Kidney (tissue), 14 donors: Measurements from ENCODE around the gene BTBD2. TPM values are rescaled to one million over a fixed set of nuclear protein-coding genes. Genes with fewer than 3 reads are reported as not detected.
A peak's percentile ranks its signal among the peaks of the same experiment; 100 is the strongest.

Experiments
- DNase-seq, 5 donors: peaks; one replicate each; pipeline ENCODE4 v3.0.0-alpha.2; 2013 to 2020
- FAIRE-seq: peaks from 2 replicates; lab custom pipeline; 2012; peaks lifted over from hg19 to GRCh38; lab: Jason Lieb, UNC
- H3K27ac ChIP-seq, 2 donors: one replicate each; pipeline ENCODE4 v1.7.0; 2013; ENCODE audit warnings: low read depth in 2 of 2, low read length in 2 of 2, inconsistent platforms in 1 of 2
- H3K27me3 ChIP-seq: one replicate; pipeline ENCODE4 v1.7.1; 2013; ENCODE audit warnings: low read length, inconsistent platforms; ENCODE audit not compliant: control insufficient read depth, insufficient read depth
- H3K36me3 ChIP-seq, 3 donors: one replicate each; pipeline versions ENCODE4 v1.7.0 to v1.7.1; 2013; ENCODE audit warnings: low read length in 3 of 3, control low read depth in 1 of 3, inconsistent platforms in 1 of 3; ENCODE audit not compliant: insufficient read depth in 3 of 3, control insufficient read depth in 2 of 3
- H3K4me1 ChIP-seq, 3 donors: one replicate each; pipeline versions ENCODE4 v1.7.0 to v1.7.1; 2013; ENCODE audit warnings: low read length in 3 of 3, inconsistent platforms in 1 of 3, low read depth in 1 of 3; ENCODE audit not compliant: control insufficient read depth in 2 of 3, insufficient read depth in 2 of 3
- H3K4me3 ChIP-seq, 3 donors: one replicate each; pipeline versions ENCODE4 v1.7.0 to v1.8.1; 2013; ENCODE audit warnings: low read length in 3 of 3, control low read depth in 1 of 3, inconsistent platforms in 1 of 3
- H3K9ac ChIP-seq, 3 donors: one replicate each; pipeline versions ENCODE4 v1.7.0 to v1.7.1; 2013; ENCODE audit warnings: low read length in 3 of 3, control low read depth in 1 of 3, inconsistent platforms in 1 of 3
- H3K9me3 ChIP-seq, 3 donors: one replicate each; pipeline versions ENCODE4 v1.7.0 to v1.7.1; 2013; ENCODE audit warnings: low read length in 3 of 3, control low read depth in 1 of 3, inconsistent platforms in 1 of 3; ENCODE audit not compliant: control insufficient read depth in 2 of 3, insufficient read depth in 1 of 3
- intact Hi-C: fragments of 100-400 bp; cut with DNase I; formaldehyde crosslinking; loops from one replicate; pipeline ENCODE4 v1.11.1; 2022
- polyA plus RNA-seq: library from polyadenylated mRNA; stranded (reverse); fragments of 350-450 nt; fragmentation: Illumina TruSeq; extraction: RNeasy Lipid Tissue Mini Kit (QIAGEN cat#74804); gene quantifications from one replicate; pipeline ENCODE4 v1.2.3, GENCODE V29; 2014; ENCODE audit warnings: low read depth, low replicate concordance; ENCODE audit not compliant: insufficient read depth
- total RNA-seq: library from RNA; stranded (reverse); fragmentation: NEBNext Ultra II Directional; extraction: Animal tissue kit (Norgen Biotek cat#: 25700); gene quantifications from one replicate; pipeline ENCODE4 v1.2.1, GENCODE V29; 2021
- TF ChIP-seq, protein P1 (sequence below): IDR thresholded peaks from 3 replicates; pipeline ENCODE4 v1.5.1; 2012; ENCODE audit warnings: mild to moderate bottlenecking, moderate library complexity, borderline replicate concordance; ENCODE audit not compliant: insufficient read depth; ENCODE audit errors: extremely low read depth
- donor health status: control.
- donor health status: control.
- donor health status: control.
- donor health status: control.
- donor health status: control.
- donor health status: DM: yes; HTN: yes; CAD: no.
- donor health status: Normal renal cell carcinoma (clear cell type).

Gene BTBD2
- total and polyA plus RNA-seq, 2 donors from 2014 or later = 57.0 to 70.3 TPM

DNA sequence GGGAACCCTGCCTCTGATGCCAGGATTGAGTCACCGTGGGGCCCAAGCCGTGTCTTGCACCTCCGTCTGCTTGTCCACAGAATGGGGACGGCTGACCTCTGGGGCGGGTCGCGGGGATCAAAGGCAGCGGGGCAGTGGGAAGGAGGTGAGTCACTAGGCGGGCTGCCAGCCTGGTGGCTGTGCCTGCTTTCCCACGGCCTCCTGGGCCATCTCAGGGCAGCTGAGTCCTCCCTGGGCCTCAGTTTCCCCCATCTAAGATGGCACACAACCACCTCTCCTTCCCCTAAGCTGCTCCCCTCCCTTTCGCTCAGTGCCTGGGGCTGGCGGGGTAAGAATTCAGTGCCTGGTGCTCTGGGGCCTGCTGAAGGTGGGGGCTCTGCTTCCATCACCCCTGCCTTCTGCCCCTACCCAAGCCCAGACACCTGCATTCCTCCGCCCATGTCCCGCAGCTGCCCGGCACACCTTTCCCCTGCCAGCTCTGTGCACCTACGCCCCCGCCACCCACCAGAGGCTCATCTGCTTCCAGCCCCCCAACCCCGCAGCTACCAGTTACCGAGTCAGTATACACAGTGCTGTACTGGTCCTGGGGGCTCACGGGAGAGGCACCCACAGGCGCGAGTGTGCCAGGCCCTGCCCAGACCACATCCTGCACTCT lies 32.1 kb upstream of the BTBD2 start:
- Histone ChIP-seq H3K4me1 (peaks cover 0 to 71% (median 42%) of the 10 kb centered on the region in 3 donors), H3K9me3 (no peaks in the 10 kb centered on the region), H3K27me3 (no peaks in the 10 kb centered on the region), H3K36me3 (peaks cover 0 to 36% (median 0%) of the 10 kb centered on the region in 3 donors), H3K9ac (peak overlapping the region in 2 of 3 donors; percentile 4 to 99), H3K27ac (peak overlapping the region; percentile 11 to 98), H3K4me3 (peak overlapping the region in 1 of 3 donors; percentile 35)
- no peak for FAIRE-seq
- TF ChIP-seq, protein P1, sequence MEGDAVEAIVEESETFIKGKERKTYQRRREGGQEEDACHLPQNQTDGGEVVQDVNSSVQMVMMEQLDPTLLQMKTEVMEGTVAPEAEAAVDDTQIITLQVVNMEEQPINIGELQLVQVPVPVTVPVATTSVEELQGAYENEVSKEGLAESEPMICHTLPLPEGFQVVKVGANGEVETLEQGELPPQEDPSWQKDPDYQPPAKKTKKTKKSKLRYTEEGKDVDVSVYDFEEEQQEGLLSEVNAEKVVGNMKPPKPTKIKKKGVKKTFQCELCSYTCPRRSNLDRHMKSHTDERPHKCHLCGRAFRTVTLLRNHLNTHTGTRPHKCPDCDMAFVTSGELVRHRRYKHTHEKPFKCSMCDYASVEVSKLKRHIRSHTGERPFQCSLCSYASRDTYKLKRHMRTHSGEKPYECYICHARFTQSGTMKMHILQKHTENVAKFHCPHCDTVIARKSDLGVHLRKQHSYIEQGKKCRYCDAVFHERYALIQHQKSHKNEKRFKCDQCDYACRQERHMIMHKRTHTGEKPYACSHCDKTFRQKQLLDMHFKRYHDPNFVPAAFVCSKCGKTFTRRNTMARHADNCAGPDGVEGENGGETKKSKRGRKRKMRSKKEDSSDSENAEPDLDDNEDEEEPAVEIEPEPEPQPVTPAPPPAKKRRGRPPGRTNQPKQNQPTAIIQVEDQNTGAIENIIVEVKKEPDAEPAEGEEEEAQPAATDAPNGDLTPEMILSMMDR = no peak
- peak in 1 of 5 donors; percentile 90 for DNase-seq
- intact Hi-C loops = no loop called here

GRCh38 chr19:2047076-2047448 lies 31.5 kb upstream of the BTBD2 start:
- Histone ChIP-seq H3K9me3 (no peaks in the 10 kb centered on the region), H3K4me1 (peaks cover 0 to 70% (median 46%) of the 10 kb centered on the region in 3 donors), H3K36me3 (peaks cover 0 to 39% (median 0%) of the 10 kb centered on the region in 3 donors), H3K27me3 (no peaks in the 10 kb centered on the region), H3K27ac (peak overlapping the region; percentile 23 to 25), H3K9ac (no peak overlapping the region), H3K4me3 (no peak overlapping the region)
- no peak for FAIRE-seq
- DNase-seq = no peak
- TF ChIP-seq, protein P1 = no peak
- intact Hi-C loops = no loop called here

DNA sequence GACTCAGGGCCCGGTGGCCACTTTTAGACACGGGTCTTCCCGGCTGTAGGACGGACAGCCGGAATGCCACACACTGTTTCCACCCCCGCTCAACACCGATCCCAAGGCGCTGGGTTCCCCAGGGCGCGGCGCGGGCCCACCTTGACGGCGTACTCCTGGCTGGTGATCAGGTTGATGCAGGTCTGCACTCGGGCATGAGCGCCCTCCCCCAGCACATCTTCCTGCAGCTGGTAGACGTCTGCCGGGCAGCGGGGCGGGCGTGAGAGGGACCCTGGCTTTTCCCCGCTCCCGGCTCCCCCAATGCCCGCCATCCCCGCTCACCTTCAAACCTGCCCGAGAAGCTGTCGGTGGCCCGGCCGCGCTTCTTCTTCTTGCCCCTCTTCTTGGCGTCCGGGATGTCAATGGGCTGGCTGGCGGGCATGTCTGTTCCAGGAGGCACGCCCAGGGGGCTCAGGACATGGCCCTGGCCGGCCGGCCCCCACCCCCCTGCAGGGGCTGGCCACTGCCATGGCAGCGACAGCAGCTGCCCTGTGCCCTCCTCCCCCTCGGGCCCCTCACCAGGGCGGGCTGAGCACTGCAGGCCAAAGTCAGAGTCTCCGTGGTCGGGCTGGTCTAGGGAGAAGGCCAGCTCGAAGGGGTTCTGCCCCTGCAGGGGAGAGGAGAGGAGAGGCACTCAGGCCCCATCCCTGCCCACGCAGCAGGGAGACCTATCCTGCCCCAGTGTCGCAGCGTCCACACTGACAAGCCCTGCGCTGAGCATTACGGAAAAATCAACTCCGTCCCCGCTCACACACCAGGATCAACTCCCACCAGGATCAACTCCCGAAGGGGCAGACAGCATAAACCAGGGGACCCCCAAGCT lies 30.8 kb upstream of the BTBD2 start:
- intact Hi-C loops = no loop called here
- DNase-seq (peak in 1 of 5 donors; percentile 79), FAIRE-seq (no peak)
- peaks cover 0 to 71% (median 42%) of the 10 kb centered on the region in 3 donors for H3K4me1 ChIP-seq
- H3K27ac ChIP-seq = peak overlapping the region in 1 of 2 donors; percentile 45
- peak overlapping the region in 1 of 3 donors; percentile 26 for H3K9ac ChIP-seq
- no peaks in the 10 kb centered on the region for H3K27me3 ChIP-seq
- no peak overlapping the region for H3K4me3 ChIP-seq
- no peaks in the 10 kb centered on the region for H3K9me3 ChIP-seq
- TF ChIP-seq, protein P1 = no peak
- peaks cover 0 to 42% (median 0%) of the 10 kb centered on the region in 3 donors for H3K36me3 ChIP-seq
